K562 (cell line): ENCODE results near the gene LRRC74B. TPM values are rescaled to one million over a fixed set of nuclear protein-coding genes. Genes with fewer than 3 reads are reported as not detected.

Source experiments
- ATAC-seq: fragments of 200-7000 bp; cut with Tn5 transposase; 3 replicates; pipeline ENCODE4 v1.9.1; 2020; ENCODE audit warnings: moderate library complexity
- BruUV-seq: library from RNA; stranded (reverse); fragments of 400-500 nt; replicated peaks from 2 replicates; lab custom pipeline; 2021; lab: Mats Ljungman, UMichigan
- CTCF ChIA-PET: fragments of 300-600 bp; formaldehyde crosslinking; extraction: SDS; loops from one replicate; lab custom pipeline; 2021; ENCODE audit warnings: low intra/inter-chr PET ratio; lab: Yijun Ruan, JAX
- POLR2A ChIA-PET: fragments of 300-600, 350-650 bp; sonication (Branson Sonifier 250); formaldehyde crosslinking; extraction: SDS; loops from one replicate; lab custom pipeline; 2021; ENCODE audit warnings: antibody characterized with exemption, inconsistent platforms; lab: Yijun Ruan, JAX
- DNase-seq, 4 experiments: peaks; one replicate each; pipeline versions ENCODE4 v3.0.0 to v3.0.0-alpha.2; 2011 to 2018; ENCODE audit warnings: low spot score in 3 of 4, mixed read lengths in 3 of 4; ENCODE audit errors: extremely low read depth in 1 of 4
- FAIRE-seq: peaks from 2 replicates; lab custom pipeline; 2011; peaks lifted over from hg19 to GRCh38; lab: Jason Lieb, UNC
- H2AFZ ChIP-seq: 2 replicates; pipeline ENCODE4 v1.6.0; 2011; ENCODE audit warnings: low read depth, low read length, control low read depth, inconsistent platforms
- H3K27ac ChIP-seq: fragments of 200-600 bp; 3 replicates; pipeline ENCODE4 v1.8.0; 2011; ENCODE audit warnings: low read depth, mild to moderate bottlenecking, control low read depth, inconsistent platforms, low read length, moderate library complexity, mixed read lengths; ENCODE audit errors: extremely low read depth
- H3K27me3 ChIP-seq, 2 experiments: fragments of 300-600 bp in 1 of 2; 2 replicates in 1 of 2; 3 replicates in 1 of 2; pipeline versions ENCODE4 v1.6.0 to v1.8.0; 2011; ENCODE audit warnings: inconsistent platforms in 2 of 2, low read length in 2 of 2, mild to moderate bottlenecking in 1 of 2, mixed read lengths in 1 of 2, moderate library complexity in 1 of 2; ENCODE audit not compliant: control insufficient read depth in 2 of 2, insufficient read depth in 2 of 2
- H3K36me3 ChIP-seq: fragments of 300-600 bp; 3 replicates; pipeline ENCODE4 v1.8.0; 2011; ENCODE audit warnings: mild to moderate bottlenecking, low read length, inconsistent platforms; ENCODE audit not compliant: control insufficient read depth, insufficient read depth
- H3K4me1 ChIP-seq, 2 experiments: fragments of 200-600 bp in 1 of 2; replicated peaks in 1 of 2; 2 replicates in 1 of 2; 3 replicates in 1 of 2; pipeline versions ENCODE4 v1.5.1 to v1.8.0; 2011; ENCODE audit warnings: inconsistent platforms in 2 of 2, low read length in 2 of 2, mild to moderate bottlenecking in 1 of 2, mixed read lengths in 1 of 2, moderate library complexity in 1 of 2; ENCODE audit not compliant: control insufficient read depth in 2 of 2, insufficient read depth in 2 of 2
- H3K4me2 ChIP-seq: 2 replicates; pipeline ENCODE4 v1.6.1; 2011; ENCODE audit warnings: low read length, control low read depth, inconsistent platforms, mixed read lengths; ENCODE audit not compliant: insufficient read depth
- H3K4me3 ChIP-seq: fragments of 200-600 bp; sonication (generic), shearing (Covaris generic); 2 replicates; pipeline ENCODE4 v1.5.1; 2016; ENCODE audit warnings: control low read depth, inconsistent platforms
- H3K79me2 ChIP-seq: fragments of 200-600 bp; 3 replicates; pipeline ENCODE4 v1.8.0; 2011; ENCODE audit warnings: low read length, inconsistent platforms; ENCODE audit not compliant: control insufficient read depth, insufficient read depth
- H3K9ac ChIP-seq, 2 experiments: 2 replicates each; pipeline versions ENCODE4 v1.6.0 to v1.6.1; 2011; ENCODE audit warnings: low read depth in 2 of 2, low read length in 2 of 2, control low read depth in 1 of 2, inconsistent platforms in 1 of 2, mild to moderate bottlenecking in 1 of 2, mixed read lengths in 1 of 2; ENCODE audit not compliant: insufficient read depth in 1 of 2
- H3K9me1 ChIP-seq: one replicate; pipeline ENCODE4 v1.6.0; 2011; ENCODE audit warnings: inconsistent platforms, mild to moderate bottlenecking, low read length, moderate library complexity; ENCODE audit not compliant: control insufficient read depth, insufficient read depth
- H3K9me3 ChIP-seq: replicated peaks from 2 replicates; pipeline ENCODE4 v1.5.1; 2011; ENCODE audit warnings: low read depth, low read length, inconsistent platforms; ENCODE audit not compliant: control insufficient read depth, insufficient read depth
- H4K20me1 ChIP-seq: replicated peaks from 2 replicates; pipeline ENCODE4 v1.6.1; 2011; ENCODE audit warnings: low read length, inconsistent platforms, mixed read lengths; ENCODE audit not compliant: control insufficient read depth, insufficient read depth
- BCL6 ChIP-seq: fragments of 250-450 bp; sonication (Bioruptor Pico); IDR thresholded peaks from 2 replicates; pipeline ENCODE4 v1.4.0; 2020
- CAMTA2 ChIP-seq: fragments of 250-450 bp; sonication (Bioruptor Pico); conservative IDR thresholded peaks from 2 replicates; pipeline ENCODE4 v1.5.1; 2022
- CSDE1 ChIP-seq, 2 experiments: fragments of 450-650 bp; IDR thresholded peaks; 2 replicates each; pipeline ENCODE4 v1.6.1; 2016; ENCODE audit warnings: mild to moderate bottlenecking in 1 of 2
- CXXC5 ChIP-seq: fragments of 250-450 bp; sonication (Bioruptor Pico); IDR thresholded peaks from 2 replicates; pipeline ENCODE4 v1.8.0; 2022; ENCODE audit warnings: inconsistent platforms, mild to moderate bottlenecking, moderate library complexity
- E2F4 ChIP-seq: sonication (generic); formaldehyde crosslinking; IDR thresholded peaks from 2 replicates; pipeline ENCODE4 v1.8.0; 2022; ENCODE audit warnings: mild to moderate bottlenecking, low read depth, missing genetic modification reagents
- FOXO4 ChIP-seq: fragments of 450-650 bp; formaldehyde crosslinking; IDR thresholded peaks from 2 replicates; pipeline ENCODE4 v1.4.0; 2020; ENCODE audit warnings: mild to moderate bottlenecking, moderate library complexity
- HNRNPL ChIP-seq: fragments of 200-400 bp; formaldehyde crosslinking; IDR thresholded peaks from 2 replicates; pipeline ENCODE4 v1.6.1; 2017; ENCODE audit warnings: low read depth, mild to moderate bottlenecking, low read length
- HOMEZ ChIP-seq: fragments of 250-450 bp; sonication (Bioruptor Pico); IDR thresholded peaks from 2 replicates; pipeline ENCODE4 v1.4.0; 2020; ENCODE audit warnings: mild to moderate bottlenecking, moderate library complexity
- NCOA2 ChIP-seq, 2 experiments: fragments of 450-650 bp; IDR thresholded peaks; 2 replicates each; pipeline ENCODE4 v1.6.1; 2018; ENCODE audit warnings: mild to moderate bottlenecking in 2 of 2, moderate library complexity in 1 of 2; ENCODE audit not compliant: partially characterized antibody in 2 of 2
- NR1H2 ChIP-seq: sonication (generic); formaldehyde crosslinking; IDR thresholded peaks from 2 replicates; pipeline ENCODE4 v1.4.0; 2020; ENCODE audit warnings: mild to moderate bottlenecking, missing genetic modification reagents
- POLR3G ChIP-seq: IDR thresholded peaks from 2 replicates; pipeline ENCODE4 v1.6.1; 2011; ENCODE audit not compliant: insufficient read length, insufficient replicate concordance; ENCODE audit errors: extremely low read depth
- PRPF4 ChIP-seq: fragments of 200-400 bp; formaldehyde crosslinking; IDR thresholded peaks from one replicate; pipeline ENCODE4 v1.6.1; 2017; ENCODE audit warnings: low read length, low read depth, mild to moderate bottlenecking; ENCODE audit not compliant: insufficient read depth, poor library complexity, severe bottlenecking
- RBM15 ChIP-seq: fragments of 200-400 bp; formaldehyde crosslinking; IDR thresholded peaks from 2 replicates; pipeline ENCODE4 v1.6.1; 2018; ENCODE audit warnings: mild to moderate bottlenecking, low read length, moderate library complexity; ENCODE audit not compliant: insufficient read depth
- RNF2 ChIP-seq: sonication (generic); IDR thresholded peaks from 2 replicates; pipeline ENCODE4 v1.6.1; 2016
- ZBTB5 ChIP-seq: fragments of 450-650 bp; IDR thresholded peaks from 2 replicates; pipeline ENCODE4 v1.6.1; 2017; ENCODE audit warnings: antibody characterized with exemption
- ZKSCAN3 ChIP-seq: fragments of 250-450 bp; sonication (Bioruptor Pico); IDR thresholded peaks from 2 replicates; pipeline ENCODE4 v1.4.0; 2020
- ZNF57 ChIP-seq: fragments of 450-650 bp; formaldehyde crosslinking; IDR thresholded peaks from 2 replicates; pipeline ENCODE4 v1.4.0; 2020; ENCODE audit warnings: mild to moderate bottlenecking, moderate library complexity
- WGBS: fragments of 100-300 bp; shearing (Covaris generic); methylation state at CpG from one replicate; pipeline ENCODE4 v1.1.6; 2016; ENCODE audit warnings: low coverage, mixed read lengths; ENCODE audit not compliant: insufficient coverage; ENCODE audit errors: missing lambda C conversion rate; 5-methylcytosine and 5-hydroxymethylcytosine counted together
- in situ Hi-C: fragments of 300-500 bp; cut with MboI; formaldehyde crosslinking; loops from 4 replicates; pipeline ENCODE4 v1.15.0; 2018; ENCODE audit warnings: inconsistent platforms, mixed read lengths
- intact Hi-C: fragments of 100-400 bp; cut with micrococcal nuclease; formaldehyde crosslinking; loops from 2 replicates; pipeline ENCODE4 v1.14.2; 2022
- polyA plus RNA-seq, 8 experiments: library from polyadenylated mRNA; depleted of rRNA in 4 of 8; stranded (reverse) in 5 of 8; unstranded in 3 of 8; fragments of >200 nt; fragmentation: Nextera tagmentation in 2 of 8; fragmentation: Illumina TruSeq in 1 of 8; extraction: Ambion mirVana in 2 of 8; extraction: Trizol in 1 of 8; gene quantifications; 2 replicates each; pipeline versions ENCODE4 v1.2.1 to v1.2.3, GENCODE V29; 2011 to 2014; ENCODE audit warnings: inconsistent platforms in 1 of 8, missing spikeins in 1 of 8
- total RNA-seq, 7 experiments: library from RNA; depleted of rRNA in 6 of 7; stranded (reverse); fragments of >200 nt in 6 of 7; fragmentation: Illumina TruSeq in 2 of 7; extraction: Trizol in 2 of 7; gene quantifications; 2 replicates each; pipeline versions ENCODE4 v1.2.1 to v1.2.3, GENCODE V29; 2011 to 2021; ENCODE audit warnings: low replicate concordance in 1 of 7

Gene LRRC74B
- total and polyA plus RNA-seq, 9 of the 15 experiments (the other 6 are each of a cell fraction or from before 2014, with no cell fraction given): not detected

GRCh38 chr22:21043860-21044535 is 1.7 kb upstream of the LRRC74B start:
- Histone ChIP-seq H2AFZ (no peak overlapping the region), H3K4me2 (no peak overlapping the region), H3K27me3 (peaks cover 22 to 51% of the 10 kb centered on the region in 2 experiments; a peak in 4 of 5 replicates), H3K4me3 (no peak overlapping the region), H3K9me1 (no peaks in the 10 kb centered on the region), H3K27ac (no peak overlapping the region), H3K9ac (peak overlapping the region in 1 of 2 experiments; percentile 53; a peak in 2 of 4 replicates), H3K36me3 (no peaks in the 10 kb centered on the region), H3K4me1 (peaks cover 26 to 38% of the 10 kb centered on the region in 2 experiments), H4K20me1 (peaks cover 16% of the 10 kb centered on the region), H3K9me3 (no peaks in the 10 kb centered on the region), H3K79me2 (no peaks in the 10 kb centered on the region)
- no TSS peak for BruUV-seq
- 31% methylated on average over 15 of the region's 15 CpGs for WGBS
- FAIRE-seq: no peak
- in situ Hi-C loops: no loop called here
- ChIA-PET POLR2A (interaction anchor here (0.7 to 12.9 kb wide), 6 partner anchors 11 to 1490 kb away, joined by 3 to 120 read pairs (median 5); partner anchors contain the start of genes P2RX6 and SLC7A4), CTCF (no interaction called here)
- ATAC-seq: no peak
- no peak for DNase-seq
- intact Hi-C loops: loop anchor here (2.0 kb wide), 1 partner anchor 13 kb away; no protein-coding TSS in a partner anchor
- TF ChIP-seq CAMTA2 (CRISPR knock-in tag) (0 out of 2 replicates have a peak, but pooled peaks have one; percentile 28), ZNF57 (CRISPR knock-in tag) (no peak), PRPF4 (no peak), CSDE1 (IDR thresholded peaks at IDR 0.05) (no peak), FOXO4 (CRISPR knock-in tag) (no peak), HOMEZ (no peak), NR1H2 (CRISPR knock-in tag) (no peak), CXXC5 (CRISPR knock-in tag) (no peak), ZKSCAN3 (CRISPR knock-in tag) (no peak), RNF2 (no peak), RBM15 (no peak), ZBTB5 (no peak), POLR3G (no peak), E2F4 (CRISPR knock-in tag) (0 out of 2 replicates have a peak, but pooled peaks have one; percentile 48), BCL6 (CRISPR knock-in tag) (no peak), NCOA2 (IDR thresholded peaks at IDR 0.05; ENCODE audit: partially characterized antibody in 2 of 2) (no peak), HNRNPL (no peak)
